K562 (cell line): ENCODE measurements around the gene DIP2C. TPM values are rescaled to one million over a fixed set of nuclear protein-coding genes. Genes with fewer than 3 reads are reported as not detected.

Experiments used
- ATAC-seq: fragments of 200-7000 bp; cut with Tn5 transposase; 3 replicates; pipeline ENCODE4 v1.9.1; 2020; ENCODE audit warnings: moderate library complexity
- BruUV-seq: library from RNA; stranded (reverse); fragments of 400-500 nt; replicated peaks from 2 replicates; lab custom pipeline; 2021; lab: Mats Ljungman, UMichigan
- CTCF ChIA-PET: fragments of 300-600 bp; formaldehyde crosslinking; extraction: SDS; loops from one replicate; lab custom pipeline; 2021; ENCODE audit warnings: low intra/inter-chr PET ratio; lab: Yijun Ruan, JAX
- POLR2A ChIA-PET: fragments of 300-600, 350-650 bp; sonication (Branson Sonifier 250); formaldehyde crosslinking; extraction: SDS; loops from one replicate; lab custom pipeline; 2021; ENCODE audit warnings: antibody characterized with exemption, inconsistent platforms; lab: Yijun Ruan, JAX
- DNase-seq, 4 experiments: peaks; one replicate each; pipeline versions ENCODE4 v3.0.0 to v3.0.0-alpha.2; 2011 to 2018; ENCODE audit warnings: low spot score in 3 of 4, mixed read lengths in 3 of 4; ENCODE audit errors: extremely low read depth in 1 of 4
- FAIRE-seq: peaks from 2 replicates; lab custom pipeline; 2011; peaks lifted over from hg19 to GRCh38; lab: Jason Lieb, UNC
- H2AFZ ChIP-seq: 2 replicates; pipeline ENCODE4 v1.6.0; 2011; ENCODE audit warnings: low read depth, low read length, control low read depth, inconsistent platforms
- H3K27ac ChIP-seq: fragments of 200-600 bp; 3 replicates; pipeline ENCODE4 v1.8.0; 2011; ENCODE audit warnings: low read depth, mild to moderate bottlenecking, control low read depth, inconsistent platforms, low read length, moderate library complexity, mixed read lengths; ENCODE audit errors: extremely low read depth
- H3K27me3 ChIP-seq, 2 experiments: fragments of 300-600 bp in 1 of 2; 2 replicates in 1 of 2; 3 replicates in 1 of 2; pipeline versions ENCODE4 v1.6.0 to v1.8.0; 2011; ENCODE audit warnings: inconsistent platforms in 2 of 2, low read length in 2 of 2, mild to moderate bottlenecking in 1 of 2, mixed read lengths in 1 of 2, moderate library complexity in 1 of 2; ENCODE audit not compliant: control insufficient read depth in 2 of 2, insufficient read depth in 2 of 2
- H3K36me3 ChIP-seq: fragments of 300-600 bp; 3 replicates; pipeline ENCODE4 v1.8.0; 2011; ENCODE audit warnings: mild to moderate bottlenecking, low read length, inconsistent platforms; ENCODE audit not compliant: control insufficient read depth, insufficient read depth
- H3K4me1 ChIP-seq, 2 experiments: fragments of 200-600 bp in 1 of 2; replicated peaks in 1 of 2; 2 replicates in 1 of 2; 3 replicates in 1 of 2; pipeline versions ENCODE4 v1.5.1 to v1.8.0; 2011; ENCODE audit warnings: inconsistent platforms in 2 of 2, low read length in 2 of 2, mild to moderate bottlenecking in 1 of 2, mixed read lengths in 1 of 2, moderate library complexity in 1 of 2; ENCODE audit not compliant: control insufficient read depth in 2 of 2, insufficient read depth in 2 of 2
- H3K4me2 ChIP-seq: 2 replicates; pipeline ENCODE4 v1.6.1; 2011; ENCODE audit warnings: low read length, control low read depth, inconsistent platforms, mixed read lengths; ENCODE audit not compliant: insufficient read depth
- H3K4me3 ChIP-seq: fragments of 200-600 bp; sonication (generic), shearing (Covaris generic); 2 replicates; pipeline ENCODE4 v1.5.1; 2016; ENCODE audit warnings: control low read depth, inconsistent platforms
- H3K79me2 ChIP-seq: fragments of 200-600 bp; 3 replicates; pipeline ENCODE4 v1.8.0; 2011; ENCODE audit warnings: low read length, inconsistent platforms; ENCODE audit not compliant: control insufficient read depth, insufficient read depth
- H3K9ac ChIP-seq, 2 experiments: 2 replicates each; pipeline versions ENCODE4 v1.6.0 to v1.6.1; 2011; ENCODE audit warnings: low read depth in 2 of 2, low read length in 2 of 2, control low read depth in 1 of 2, inconsistent platforms in 1 of 2, mild to moderate bottlenecking in 1 of 2, mixed read lengths in 1 of 2; ENCODE audit not compliant: insufficient read depth in 1 of 2
- H3K9me1 ChIP-seq: one replicate; pipeline ENCODE4 v1.6.0; 2011; ENCODE audit warnings: inconsistent platforms, mild to moderate bottlenecking, low read length, moderate library complexity; ENCODE audit not compliant: control insufficient read depth, insufficient read depth
- H3K9me3 ChIP-seq: replicated peaks from 2 replicates; pipeline ENCODE4 v1.5.1; 2011; ENCODE audit warnings: low read depth, low read length, inconsistent platforms; ENCODE audit not compliant: control insufficient read depth, insufficient read depth
- H4K20me1 ChIP-seq: replicated peaks from 2 replicates; pipeline ENCODE4 v1.6.1; 2011; ENCODE audit warnings: low read length, inconsistent platforms, mixed read lengths; ENCODE audit not compliant: control insufficient read depth, insufficient read depth
- EWSR1 ChIP-seq: fragments of 450-650 bp; IDR thresholded peaks from 2 replicates; pipeline ENCODE4 v1.6.1; 2018; ENCODE audit warnings: borderline replicate concordance, mild to moderate bottlenecking, low read depth, moderate library complexity; ENCODE audit not compliant: partially characterized antibody
- GATAD2B ChIP-seq: fragments of 450-650 bp; IDR thresholded peaks from 2 replicates; pipeline ENCODE4 v1.6.1; 2017; ENCODE audit warnings: mild to moderate bottlenecking, borderline replicate concordance
- NR1H2 ChIP-seq: sonication (generic); formaldehyde crosslinking; IDR thresholded peaks from 2 replicates; pipeline ENCODE4 v1.4.0; 2020; ENCODE audit warnings: mild to moderate bottlenecking, missing genetic modification reagents
- POLR2AphosphoS5 ChIP-seq: IDR thresholded peaks from 2 replicates; pipeline ENCODE4 v1.6.1; 2011; ENCODE audit warnings: mild to moderate bottlenecking, low read depth, low read length, moderate library complexity; ENCODE audit not compliant: control insufficient read depth, insufficient read depth
- PURB ChIP-seq: sonication (generic); formaldehyde crosslinking; IDR thresholded peaks from 2 replicates; pipeline ENCODE4 v1.9.0; 2021; ENCODE audit warnings: low read depth, mild to moderate bottlenecking, missing genetic modification reagents
- RBBP5 ChIP-seq: fragments of 200-600 bp; sonication (generic); IDR thresholded peaks from 2 replicates; pipeline ENCODE4 v1.6.1; 2012; ENCODE audit warnings: borderline replicate concordance, mild to moderate bottlenecking, low read length, control low read depth, inconsistent platforms; ENCODE audit not compliant: insufficient read depth, poor library complexity, severe bottlenecking
- SIN3B ChIP-seq: fragments of 450-650 bp; IDR thresholded peaks from 2 replicates; pipeline ENCODE4 v1.6.1; 2017; ENCODE audit warnings: low read depth, mild to moderate bottlenecking, moderate library complexity
- ZBTB49 ChIP-seq: sonication (generic); formaldehyde crosslinking; IDR thresholded peaks from 2 replicates; pipeline ENCODE4 v1.8.0; 2022; ENCODE audit warnings: missing genetic modification reagents, mild to moderate bottlenecking, borderline replicate concordance
- ZNF717 ChIP-seq: fragments of 250-450 bp; sonication (Bioruptor Pico); IDR thresholded peaks from 2 replicates; pipeline ENCODE4 v1.5.0; 2021
- WGBS: fragments of 100-300 bp; shearing (Covaris generic); methylation state at CpG from one replicate; pipeline ENCODE4 v1.1.6; 2016; ENCODE audit warnings: low coverage, mixed read lengths; ENCODE audit not compliant: insufficient coverage; ENCODE audit errors: missing lambda C conversion rate; 5-methylcytosine and 5-hydroxymethylcytosine counted together
- in situ Hi-C: fragments of 300-500 bp; cut with MboI; formaldehyde crosslinking; loops from 4 replicates; pipeline ENCODE4 v1.15.0; 2018; ENCODE audit warnings: inconsistent platforms, mixed read lengths
- intact Hi-C: fragments of 100-400 bp; cut with micrococcal nuclease; formaldehyde crosslinking; loops from 2 replicates; pipeline ENCODE4 v1.14.2; 2022
- polyA plus RNA-seq, 8 experiments: library from polyadenylated mRNA; depleted of rRNA in 4 of 8; stranded (reverse) in 5 of 8; unstranded in 3 of 8; fragments of >200 nt; fragmentation: Nextera tagmentation in 2 of 8; fragmentation: Illumina TruSeq in 1 of 8; extraction: Ambion mirVana in 2 of 8; extraction: Trizol in 1 of 8; gene quantifications; 2 replicates each; pipeline versions ENCODE4 v1.2.1 to v1.2.3, GENCODE V29; 2011 to 2014; ENCODE audit warnings: inconsistent platforms in 1 of 8, missing spikeins in 1 of 8
- total RNA-seq, 7 experiments: library from RNA; depleted of rRNA in 6 of 7; stranded (reverse); fragments of >200 nt in 6 of 7; fragmentation: Illumina TruSeq in 2 of 7; extraction: Trizol in 2 of 7; gene quantifications; 2 replicates each; pipeline versions ENCODE4 v1.2.1 to v1.2.3, GENCODE V29; 2011 to 2021; ENCODE audit warnings: low replicate concordance in 1 of 7
- TF ChIP-seq, protein P1 (sequence below): fragments of 250-450 bp; sonication (Bioruptor Pico); IDR thresholded peaks from 2 replicates; pipeline ENCODE4 v1.4.0; 2020; ENCODE audit warnings: borderline replicate concordance
- TF ChIP-seq, protein P2 (sequence below): fragments of 200-400 bp; formaldehyde crosslinking; IDR thresholded peaks from 2 replicates; pipeline ENCODE4 v1.6.1; 2017; ENCODE audit warnings: mild to moderate bottlenecking, low read depth, low read length, moderate library complexity
- TF ChIP-seq, protein P3 (sequence below): IDR thresholded peaks from 2 replicates; pipeline ENCODE4 v1.6.1; 2012; ENCODE audit warnings: low read depth, low read length, improper control_type of control experiment, borderline replicate concordance

The DIP2C gene
- total and polyA plus RNA-seq, 9 of the 15 experiments (the other 6 are each of a cell fraction or from before 2014, with no cell fraction given): 0.01 TPM; not detected in 8

DNA sequence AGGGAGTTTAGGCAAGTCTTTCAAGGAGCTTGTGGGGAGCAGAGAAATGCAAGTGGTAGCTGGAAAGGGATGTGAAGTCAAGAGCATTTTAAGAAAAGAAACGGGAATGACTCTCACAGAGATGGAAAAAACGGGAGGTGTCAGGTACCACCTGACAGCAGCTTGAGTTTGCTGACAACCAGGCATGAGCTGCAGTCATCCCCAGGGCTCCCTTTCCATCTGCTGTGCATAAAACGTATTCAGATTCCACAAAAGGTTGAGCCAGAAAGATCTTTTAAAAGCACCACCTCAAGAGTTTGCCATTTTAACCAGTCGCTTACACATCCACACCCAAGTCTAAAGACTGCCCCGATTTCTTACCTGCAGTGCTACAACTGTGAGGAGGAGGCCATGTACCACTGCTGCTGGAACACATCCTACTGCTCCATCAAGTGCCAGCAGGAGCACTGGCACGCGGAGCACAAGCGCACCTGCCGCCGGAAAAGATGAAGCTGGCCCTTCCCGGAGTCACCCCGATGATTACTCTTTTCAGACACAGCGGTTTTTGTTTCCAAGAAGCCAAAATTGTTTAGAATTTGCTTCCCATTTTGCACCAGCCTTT lies 437.4 kb downstream of the DIP2C start:
- H3K9me1 ChIP-seq: no peaks in the 10 kb centered on the region
- H2AFZ ChIP-seq: no peak overlapping the region
- BruUV-seq: no TSS peak
- H3K36me3 ChIP-seq: peaks cover 20% of the 10 kb centered on the region
- ATAC-seq: no peak
- TF ChIP-seq, protein P1, sequence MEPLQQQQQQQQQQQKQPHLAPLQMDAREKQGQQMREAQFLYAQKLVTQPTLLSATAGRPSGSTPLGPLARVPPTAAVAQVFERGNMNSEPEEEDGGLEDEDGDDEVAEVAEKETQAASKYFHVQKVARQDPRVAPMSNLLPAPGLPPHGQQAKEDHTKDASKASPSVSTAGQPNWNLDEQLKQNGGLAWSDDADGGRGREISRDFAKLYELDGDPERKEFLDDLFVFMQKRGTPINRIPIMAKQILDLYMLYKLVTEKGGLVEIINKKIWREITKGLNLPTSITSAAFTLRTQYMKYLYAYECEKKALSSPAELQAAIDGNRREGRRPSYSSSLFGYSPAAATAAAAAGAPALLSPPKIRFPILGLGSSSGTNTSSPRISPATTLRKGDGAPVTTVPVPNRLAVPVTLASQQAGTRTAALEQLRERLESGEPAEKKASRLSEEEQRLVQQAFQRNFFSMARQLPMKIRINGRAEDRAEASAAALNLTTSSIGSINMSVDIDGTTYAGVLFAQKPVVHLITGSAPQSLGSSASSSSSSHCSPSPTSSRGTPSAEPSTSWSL (CRISPR knock-in tag): no peak
- TF ChIP-seq, protein P2, sequence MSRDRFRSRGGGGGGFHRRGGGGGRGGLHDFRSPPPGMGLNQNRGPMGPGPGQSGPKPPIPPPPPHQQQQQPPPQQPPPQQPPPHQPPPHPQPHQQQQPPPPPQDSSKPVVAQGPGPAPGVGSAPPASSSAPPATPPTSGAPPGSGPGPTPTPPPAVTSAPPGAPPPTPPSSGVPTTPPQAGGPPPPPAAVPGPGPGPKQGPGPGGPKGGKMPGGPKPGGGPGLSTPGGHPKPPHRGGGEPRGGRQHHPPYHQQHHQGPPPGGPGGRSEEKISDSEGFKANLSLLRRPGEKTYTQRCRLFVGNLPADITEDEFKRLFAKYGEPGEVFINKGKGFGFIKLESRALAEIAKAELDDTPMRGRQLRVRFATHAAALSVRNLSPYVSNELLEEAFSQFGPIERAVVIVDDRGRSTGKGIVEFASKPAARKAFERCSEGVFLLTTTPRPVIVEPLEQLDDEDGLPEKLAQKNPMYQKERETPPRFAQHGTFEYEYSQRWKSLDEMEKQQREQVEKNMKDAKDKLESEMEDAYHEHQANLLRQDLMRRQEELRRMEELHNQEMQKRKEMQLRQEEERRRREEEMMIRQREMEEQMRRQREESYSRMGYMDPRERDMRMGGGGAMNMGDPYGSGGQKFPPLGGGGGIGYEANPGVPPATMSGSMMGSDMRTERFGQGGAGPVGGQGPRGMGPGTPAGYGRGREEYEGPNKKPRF: no peak
- no peak for TF ChIP-seq GATAD2B
- TF ChIP-seq POLR2AphosphoS5: no peak
- TF ChIP-seq SIN3B: no peak
- TF ChIP-seq PURB: no peak
- TF ChIP-seq, protein P3, sequence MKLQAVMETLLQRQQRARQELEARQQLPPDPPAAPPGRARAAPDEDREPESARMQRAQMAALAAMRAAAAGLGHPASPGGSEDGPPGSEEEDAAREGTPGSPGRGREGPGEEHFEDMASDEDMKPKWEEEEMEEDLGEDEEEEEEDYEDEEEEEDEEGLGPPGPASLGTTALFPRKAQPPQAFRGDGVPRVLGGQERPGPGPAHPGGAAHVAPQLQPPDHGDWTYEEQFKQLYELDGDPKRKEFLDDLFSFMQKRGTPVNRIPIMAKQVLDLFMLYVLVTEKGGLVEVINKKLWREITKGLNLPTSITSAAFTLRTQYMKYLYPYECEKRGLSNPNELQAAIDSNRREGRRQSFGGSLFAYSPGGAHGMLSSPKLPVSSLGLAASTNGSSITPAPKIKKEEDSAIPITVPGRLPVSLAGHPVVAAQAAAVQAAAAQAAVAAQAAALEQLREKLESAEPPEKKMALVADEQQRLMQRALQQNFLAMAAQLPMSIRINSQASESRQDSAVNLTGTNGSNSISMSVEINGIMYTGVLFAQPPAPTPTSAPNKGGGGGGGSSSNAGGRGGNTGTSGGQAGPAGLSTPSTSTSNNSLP: no peak
- no peak for TF ChIP-seq NR1H2 (CRISPR knock-in tag)
- TF ChIP-seq ZBTB49: no peak
- TF ChIP-seq EWSR1: no peak
- TF ChIP-seq RBBP5: no peak
- no peak for TF ChIP-seq ZNF717 (CRISPR knock-in tag)
- H3K4me3 ChIP-seq: no peak overlapping the region
- H4K20me1 ChIP-seq: no peaks in the 10 kb centered on the region; the same call in 1 of the 2 replicates
- H3K9ac ChIP-seq: no peak overlapping the region
- H3K4me2 ChIP-seq: no peak overlapping the region
- peaks cover 0 to 7% of the 10 kb centered on the region in 2 experiments; a peak in 1 of 5 replicates for H3K27me3 ChIP-seq
- intact Hi-C loops (no loop called here), in situ Hi-C loops (no loop called here)
- H3K79me2 ChIP-seq: no peaks in the 10 kb centered on the region
- CTCF ChIA-PET: no interaction called here
- 60% methylated on average over 13 of the region's 13 CpGs for WGBS
- no peak for FAIRE-seq
- no peaks in the 10 kb centered on the region for H3K4me1 ChIP-seq
- POLR2A ChIA-PET: interaction anchor here (0.8 to 1.2 kb wide), 2 partner anchors 18 to 20 kb away, joined by 3 to 4 read pairs; no protein-coding TSS in a partner anchor
- no peak overlapping the region for H3K27ac ChIP-seq
- H3K9me3 ChIP-seq: no peaks in the 10 kb centered on the region
- DNase-seq: no peak
